Panc1 (cell line): ENCODE data around the gene RXFP2.

Source experiments
- CTCF ChIP-seq: fragments of 450-650 bp; IDR thresholded peaks from 2 replicates; pipeline ENCODE4 v1.5.1; 2017; ENCODE audit warnings: mild to moderate bottlenecking
- POLR2AphosphoS5 ChIP-seq: IDR thresholded peaks from 2 replicates; pipeline ENCODE4 v1.6.1; 2012; ENCODE audit warnings: mild to moderate bottlenecking, low read depth, low read length, moderate library complexity
- REST ChIP-seq, 2 experiments: IDR thresholded peaks; 2 replicates each; pipeline ENCODE4 v1.6.1; 2011 to 2012; ENCODE audit warnings: low read depth in 2 of 2, control low read depth in 1 of 2, low read length in 1 of 2, mild to moderate bottlenecking in 1 of 2, moderate library complexity in 1 of 2; ENCODE audit not compliant: insufficient read depth in 1 of 2
- SIN3A ChIP-seq: IDR thresholded peaks from 2 replicates; pipeline ENCODE4 v1.6.1; 2012; ENCODE audit warnings: low read depth, mild to moderate bottlenecking, low read length, moderate library complexity, borderline replicate concordance; ENCODE audit not compliant: insufficient read depth
- TCF7L2 ChIP-seq: IDR thresholded peaks from 2 replicates; pipeline ENCODE4 v1.6.1; 2011; ENCODE audit warnings: mild to moderate bottlenecking, low read depth, low read length, inconsistent platforms

GRCh38 chr13:31798189-31798588 lies 58.9 kb downstream of the RXFP2 start:
- no peak for TF ChIP-seq CTCF
- TF ChIP-seq REST (IDR thresholded peaks at IDR 0.05; ENCODE audit: insufficient read depth in 1 of 2, low read depth in 2 of 2, low read length in 1 of 2): no peak
- no peak for TF ChIP-seq POLR2AphosphoS5
- TF ChIP-seq TCF7L2: no peak
- TF ChIP-seq SIN3A: no peak
